Measurements from ENCODE around the gene MIA2.
"Not testable (repeated sequence)": the region's sequence is repeated elsewhere in the genome, so short reads cannot be mapped to it uniquely, and the experiment has no call there.

Gene MIA2

GRCh38 chr14:39266525-39266870 lies 32.8 kb downstream of the MIA2 start:
- DNase-seq (ENCODE audit: low read depth in 2 of 3, low spot score in 2 of 3), result peak; percentile 2 to 24 (median 17)

- DNase-seq (ENCODE audit: low read depth in 2 of 3, low spot score in 2 of 3), result peak; percentile 49 to 56 (median 51)
These were observed 33.3 kb downstream of the MIA2 start for GRCh38 chr14:39266871-39267607.

GRCh38 chr14:39267608-39268005 lies 33.9 kb downstream of the MIA2 start:
- peak in 1 of 3 experiments; percentile 6 for DNase-seq (ENCODE audit: low read depth in 2 of 3, low spot score in 2 of 3)

- no peak for DNase-seq (ENCODE audit: low read depth in 2 of 3, low spot score in 2 of 3)
These were observed 34.7 kb downstream of the MIA2 start for GRCh38 chr14:39268393-39268792.

GRCh38 chr14:39272918-39273317 lies 39.2 kb downstream of the MIA2 start:
- no peak for DNase-seq (ENCODE audit: low read depth in 2 of 3, low spot score in 2 of 3)

GRCh38 chr14:39275395-39275794 lies 41.7 kb downstream of the MIA2 start:
- no peak for DNase-seq (ENCODE audit: low read depth in 2 of 3, low spot score in 2 of 3)

- DNase-seq (ENCODE audit: low read depth in 2 of 3, low spot score in 2 of 3), result no peak
These were observed 42.3 kb downstream of the MIA2 start for GRCh38 chr14:39276005-39276404.

GRCh38 chr14:39276579-39277114 lies 42.9 kb downstream of the MIA2 start:
- DNase-seq (ENCODE audit: low read depth in 2 of 3, low spot score in 2 of 3), result no peak

GRCh38 chr14:39279515-39279914 lies 45.8 kb downstream of the MIA2 start:
- DNase-seq (ENCODE audit: low read depth in 2 of 3, low spot score in 2 of 3), result no peak

- not testable (repeated sequence) for DNase-seq (ENCODE audit: low read depth in 2 of 3, low spot score in 2 of 3)
These were observed 47.0 kb downstream of the MIA2 start for GRCh38 chr14:39280678-39281077.

- no peak for DNase-seq (ENCODE audit: low read depth in 2 of 3, low spot score in 2 of 3)
These were observed 55.8 kb downstream of the MIA2 start for GRCh38 chr14:39289523-39289922.

- no peak for DNase-seq (ENCODE audit: low read depth in 2 of 3, low spot score in 2 of 3)
These were observed 58.0 kb downstream of the MIA2 start for GRCh38 chr14:39291701-39292100.

GRCh38 chr14:39293629-39294028 lies 59.9 kb downstream of the MIA2 start:
- DNase-seq (ENCODE audit: low read depth in 2 of 3, low spot score in 2 of 3), result no peak

- DNase-seq (ENCODE audit: low read depth in 2 of 3, low spot score in 2 of 3), result not testable (repeated sequence)
These were observed 66.7 kb downstream of the MIA2 start for GRCh38 chr14:39300389-39300788.

- no peak for DNase-seq (ENCODE audit: low read depth in 2 of 3, low spot score in 2 of 3)
These were observed 68.6 kb downstream of the MIA2 start for GRCh38 chr14:39302124-39302810.

- DNase-seq (ENCODE audit: low read depth in 2 of 3, low spot score in 2 of 3), result no peak
These were observed 69.4 kb downstream of the MIA2 start for GRCh38 chr14:39303115-39303514.

- DNase-seq (ENCODE audit: low read depth in 2 of 3, low spot score in 2 of 3), result no peak
These were observed 74.1 kb downstream of the MIA2 start for GRCh38 chr14:39307815-39308214.

- no peak for DNase-seq (ENCODE audit: low read depth in 2 of 3, low spot score in 2 of 3)
These were observed 76.3 kb downstream of the MIA2 start for GRCh38 chr14:39310051-39310450.

- no peak for DNase-seq (ENCODE audit: low read depth in 2 of 3, low spot score in 2 of 3)
These were observed 82.2 kb downstream of the MIA2 start for GRCh38 chr14:39315859-39316444.

GRCh38 chr14:39316830-39317553 lies 83.3 kb downstream of the MIA2 start:
- no peak for DNase-seq (ENCODE audit: low read depth in 2 of 3, low spot score in 2 of 3)

- no peak for DNase-seq (ENCODE audit: low read depth in 2 of 3, low spot score in 2 of 3)
These were observed 84.9 kb downstream of the MIA2 start for GRCh38 chr14:39318574-39318973.

Data from activated CD8-positive, alpha-beta memory T cell treated with anti-CD3 and anti-CD28 coated beads for 48 hours (primary cell).